ENCODE data around the gene ITCH.
"Not testable (repeated sequence)": the region's sequence is repeated elsewhere in the genome, so short reads cannot be mapped to it uniquely, and the experiment has no call there.

Gene ITCH

DNA sequence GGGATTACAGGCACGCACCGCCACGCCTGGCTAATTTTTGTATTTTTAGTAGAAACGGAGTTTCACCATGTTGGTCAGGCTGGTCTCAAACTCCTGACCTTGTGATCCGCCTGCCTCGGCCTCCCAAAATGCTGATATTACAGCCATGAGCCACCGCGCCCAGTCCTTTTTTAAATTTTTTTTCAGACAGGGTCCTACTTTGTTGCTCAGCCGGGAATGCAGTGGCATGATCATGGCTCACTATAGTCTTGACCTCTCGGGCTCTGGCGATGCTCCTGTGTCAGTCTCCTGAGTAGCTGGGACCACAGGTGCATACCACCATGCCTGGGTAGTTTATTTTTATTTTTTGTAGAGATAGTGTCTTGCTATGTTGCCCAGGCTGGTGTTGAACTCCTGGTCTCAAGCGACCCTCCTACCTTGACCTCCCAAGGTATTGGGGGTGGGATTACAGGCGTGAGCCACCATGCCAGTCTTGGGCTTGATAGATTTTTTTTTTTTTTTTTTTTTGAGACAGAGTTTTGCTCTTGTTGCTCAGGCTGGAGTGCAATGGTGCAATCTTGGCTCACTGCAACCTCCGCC, 19.9 kb downstream of the ITCH start:
- not testable (repeated sequence) for DNase-seq

DNA sequence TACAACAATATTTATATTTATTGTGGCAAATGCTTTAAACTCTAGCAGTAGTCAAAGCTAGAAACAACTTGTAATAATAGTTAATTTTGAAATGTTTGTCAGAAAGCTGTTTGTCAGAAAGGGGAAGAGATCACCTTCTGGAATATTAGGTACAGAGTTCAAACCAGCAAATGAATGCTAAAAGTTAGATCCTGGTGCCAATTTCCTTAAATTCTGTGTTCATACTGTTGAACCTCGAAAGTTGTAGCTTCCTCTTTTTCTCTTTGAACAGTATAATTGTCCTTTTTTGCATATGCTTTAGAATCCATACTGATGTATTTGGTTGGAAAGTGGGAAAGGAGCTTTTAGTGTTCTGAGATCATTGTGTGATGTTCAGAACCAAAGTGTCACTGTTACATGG, 22.4 kb downstream of the ITCH start:
- DNase-seq = peak; percentile 7

GRCh38 chr20:34388000-34388399, 24.9 kb downstream of the ITCH start:
- no peak for DNase-seq

DNA sequence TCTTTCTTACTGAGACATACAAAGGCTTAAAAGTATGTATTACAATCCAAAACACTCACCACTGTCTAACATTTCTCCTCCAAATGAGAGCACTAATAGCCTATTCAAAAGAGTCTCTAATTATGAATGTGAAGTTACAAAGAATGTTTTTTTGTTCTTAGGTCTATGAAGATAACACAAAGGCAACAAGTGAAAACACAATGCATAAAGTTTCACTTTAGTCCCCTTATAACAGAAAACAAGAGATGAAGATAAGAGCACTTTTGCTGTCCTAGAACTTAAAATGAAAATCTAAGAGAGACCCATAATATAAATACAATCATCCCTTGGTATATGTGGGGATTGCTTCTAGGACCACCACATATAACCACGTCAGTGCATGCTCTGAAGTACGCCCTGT, 25.6 kb downstream of the ITCH start:
- no peak for DNase-seq

- no peak for DNase-seq
Observed at GRCh38 chr20:34389206-34389953, 26.3 kb downstream of the ITCH start.

- DNase-seq = no peak
Observed at GRCh38 chr20:34389954-34390555, 27.0 kb downstream of the ITCH start.

DNA sequence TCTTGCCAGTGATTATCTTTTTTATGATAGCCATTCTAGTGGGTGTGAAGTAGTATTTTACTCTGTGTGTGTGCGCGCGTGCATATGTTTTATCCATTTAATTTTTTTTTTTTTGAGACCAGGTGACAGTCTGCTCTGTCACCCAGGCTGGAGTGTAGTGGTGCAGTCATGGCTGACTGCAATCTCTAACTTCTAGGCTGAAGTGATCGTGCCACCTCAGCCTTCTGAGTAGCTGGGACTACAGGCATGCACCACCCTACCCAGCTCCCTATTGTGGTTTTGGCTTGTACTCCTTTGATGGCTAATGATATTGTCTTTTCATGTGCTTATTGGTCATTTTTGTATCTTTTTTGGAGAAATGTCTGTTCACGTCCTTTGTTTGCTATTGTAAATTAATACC, 33.3 kb downstream of the ITCH start:
- DNase-seq = no peak

DNA sequence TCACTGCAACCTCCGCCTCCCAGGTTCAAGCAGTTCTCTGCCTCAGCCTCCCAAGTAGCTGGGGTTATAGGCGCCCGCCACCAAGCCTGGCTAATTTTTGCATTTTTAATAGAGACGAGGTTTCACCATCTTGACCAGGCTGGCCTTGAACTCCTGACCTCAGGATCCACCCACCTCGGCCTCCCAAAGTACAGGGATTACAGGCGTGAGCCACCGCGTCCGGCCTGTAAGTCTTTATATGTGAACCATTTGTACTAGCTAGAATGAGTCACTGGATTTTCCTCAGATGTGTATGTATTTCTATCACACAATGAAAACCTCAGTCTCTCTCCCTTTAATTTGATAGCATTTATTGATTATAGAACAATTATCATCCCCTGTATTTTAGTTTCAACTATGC, 34.0 kb downstream of the ITCH start:
- DNase-seq = no peak

DNA sequence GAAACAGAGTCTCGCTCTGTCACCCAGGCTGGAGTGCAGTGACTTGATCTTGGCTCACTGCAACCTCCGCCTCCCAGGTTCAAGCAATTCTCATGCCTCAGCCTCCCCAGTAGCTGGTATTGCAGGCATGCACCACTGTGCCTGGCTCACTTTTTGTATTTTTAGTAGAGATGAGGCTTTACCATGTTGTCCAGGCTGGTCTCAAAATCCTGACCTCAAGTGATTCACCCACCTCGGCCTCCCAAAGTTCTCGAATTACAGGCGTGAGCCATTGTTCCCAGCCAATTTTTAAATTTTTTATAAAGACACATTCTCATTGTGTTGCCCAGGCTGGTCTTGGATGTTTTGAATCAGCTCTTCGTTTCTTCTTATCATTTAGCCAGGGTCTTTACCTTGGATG, 37.7 kb downstream of the ITCH start:
- DNase-seq = not testable (repeated sequence)

DNA sequence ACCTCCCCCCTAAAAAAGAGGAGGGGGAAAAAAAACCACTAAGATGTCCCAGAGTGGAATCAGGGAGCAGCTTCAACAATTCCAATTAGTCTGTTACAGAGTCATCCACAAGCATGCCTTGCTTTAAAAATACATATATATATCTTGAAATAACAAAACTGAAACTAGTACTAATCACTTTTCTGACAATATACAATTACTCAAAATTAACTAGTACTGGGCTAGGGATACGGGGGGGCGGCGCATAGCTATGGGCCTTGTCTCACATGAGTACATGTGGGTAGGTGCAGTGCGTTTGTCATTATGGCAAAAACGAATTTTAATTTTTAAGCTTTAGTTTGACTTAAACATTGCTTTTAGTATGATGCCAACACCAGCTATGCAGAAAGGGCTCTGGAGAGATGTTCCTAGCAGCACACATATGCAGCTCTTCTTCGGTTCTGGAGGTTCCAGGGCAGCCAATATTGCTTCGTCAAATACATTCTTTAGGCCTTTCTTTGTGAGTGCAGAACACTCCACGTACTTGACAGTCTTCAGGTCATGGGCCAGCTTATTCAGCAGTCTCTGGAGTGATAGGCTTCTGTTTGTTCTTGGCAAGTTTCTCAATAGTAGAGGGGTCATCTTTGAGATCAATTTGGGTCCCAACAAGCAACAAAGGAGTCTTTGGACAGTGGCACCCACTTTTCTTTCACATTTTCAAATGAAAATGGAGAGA, 38.8 kb downstream of the ITCH start:
- DNase-seq = no peak

DNA sequence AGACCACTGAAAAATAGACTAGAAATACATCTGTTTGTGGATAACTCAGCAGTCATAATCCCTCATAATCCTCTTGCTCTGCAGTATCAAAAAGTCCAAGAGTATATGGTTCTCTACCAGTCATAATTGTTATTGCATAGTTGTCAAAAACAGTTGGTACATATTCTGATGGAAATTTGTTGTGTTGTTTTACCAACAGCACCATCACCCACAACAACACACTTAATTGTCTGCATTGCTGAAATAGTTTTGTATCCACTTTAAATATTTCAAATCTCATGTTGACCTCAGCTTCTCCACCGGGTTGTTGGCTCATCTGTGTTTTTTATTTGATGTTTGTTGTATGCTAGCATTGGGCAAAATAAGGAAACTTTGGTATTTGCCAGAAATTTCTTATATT, 39.4 kb downstream of the ITCH start:
- DNase-seq = no peak

- DNase-seq = no peak
Observed at GRCh38 chr20:34403063-34403827, 40.2 kb downstream of the ITCH start.

- no peak for DNase-seq
Observed at GRCh38 chr20:34403908-34404307, 40.8 kb downstream of the ITCH start.

DNA sequence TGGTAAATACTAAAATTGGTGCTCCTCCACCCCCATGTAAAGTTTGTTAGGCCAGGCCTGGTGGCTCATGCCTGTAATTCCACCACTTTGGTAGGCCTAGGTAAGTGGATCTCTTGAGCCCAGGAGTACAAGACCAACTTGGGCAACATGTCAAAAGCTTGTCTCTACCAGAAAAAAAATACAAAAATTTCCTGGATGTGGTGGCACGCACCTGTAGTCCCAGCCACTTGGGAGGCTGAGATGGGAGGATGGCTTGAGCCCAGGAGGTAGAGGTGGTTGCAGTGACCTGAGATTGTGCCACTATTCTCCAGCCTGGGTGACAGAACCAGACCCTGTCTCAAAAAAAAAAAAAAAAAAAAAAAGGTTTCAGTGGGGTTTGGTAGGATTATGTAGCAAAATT, 41.7 kb downstream of the ITCH start:
- DNase-seq = no peak

DNA sequence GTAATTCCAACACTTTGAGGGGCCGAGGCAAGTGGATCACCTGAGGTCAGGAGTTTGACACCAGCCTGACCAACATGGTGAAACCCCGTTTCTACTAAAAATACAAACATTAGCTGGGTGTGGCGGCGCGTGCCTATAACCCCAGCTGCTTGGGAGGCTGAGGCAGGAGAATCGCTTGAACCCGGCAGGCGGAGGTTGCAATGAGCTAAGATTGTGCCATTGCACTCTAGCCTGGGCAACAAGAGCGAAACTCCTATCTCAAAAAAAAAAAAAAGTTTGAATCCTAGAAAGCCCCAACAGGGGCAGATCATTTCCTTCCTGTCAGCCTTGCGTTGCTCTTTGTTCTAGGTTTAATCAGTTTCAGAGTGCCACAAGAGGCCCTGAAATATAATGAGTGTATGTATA, 42.2 kb downstream of the ITCH start:
- DNase-seq = not testable (repeated sequence)

DNA sequence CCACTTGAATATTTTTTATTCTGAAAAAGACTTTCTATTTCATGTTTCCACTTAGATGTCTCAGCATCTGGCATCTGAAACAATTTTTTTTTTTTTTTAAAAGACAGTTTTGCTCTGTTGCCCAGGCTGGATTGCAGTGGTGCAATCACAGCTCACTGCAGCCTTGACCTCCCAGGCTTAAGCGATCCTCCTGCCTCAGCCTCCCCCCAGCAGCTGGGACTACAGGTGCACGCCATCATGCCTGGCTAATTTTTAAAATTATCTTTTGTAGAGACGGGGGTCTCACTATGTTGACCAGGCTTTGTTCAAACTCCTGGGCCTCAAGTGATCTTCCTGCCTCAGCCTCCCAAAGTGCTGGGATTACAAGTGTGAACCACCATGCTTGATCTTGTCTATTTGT, 42.9 kb downstream of the ITCH start:
- DNase-seq = not testable (repeated sequence)

DNA sequence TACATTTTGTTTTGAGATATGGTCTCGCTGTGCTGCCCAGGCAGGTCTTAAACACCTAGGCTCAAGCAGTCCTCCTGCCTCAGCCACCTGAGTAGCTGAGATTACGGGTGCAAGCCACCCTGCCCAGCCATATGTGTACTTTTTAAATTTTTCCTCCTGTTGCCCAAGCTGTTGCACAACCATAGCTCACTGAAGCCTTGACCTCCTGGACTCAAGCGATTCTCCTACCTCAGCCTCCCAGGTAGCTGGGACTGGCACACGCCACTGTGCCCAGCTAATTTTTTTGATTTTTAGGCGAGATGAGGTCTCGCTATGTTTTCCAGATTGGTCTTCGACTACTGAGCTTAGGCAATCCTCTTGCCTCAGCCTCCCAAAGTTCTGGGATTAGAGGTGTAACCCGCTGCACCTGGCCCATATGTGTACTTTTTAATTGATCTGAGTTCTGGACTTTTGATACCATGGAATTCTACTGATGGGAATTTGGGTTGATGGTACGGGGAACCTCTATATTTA, 44.9 kb downstream of the ITCH start:
- no peak for DNase-seq

GRCh38 chr20:34410336-34410735, 47.3 kb downstream of the ITCH start:
- no peak for DNase-seq

- no peak for DNase-seq
Observed at GRCh38 chr20:34412453-34412852, 49.4 kb downstream of the ITCH start.

DNA sequence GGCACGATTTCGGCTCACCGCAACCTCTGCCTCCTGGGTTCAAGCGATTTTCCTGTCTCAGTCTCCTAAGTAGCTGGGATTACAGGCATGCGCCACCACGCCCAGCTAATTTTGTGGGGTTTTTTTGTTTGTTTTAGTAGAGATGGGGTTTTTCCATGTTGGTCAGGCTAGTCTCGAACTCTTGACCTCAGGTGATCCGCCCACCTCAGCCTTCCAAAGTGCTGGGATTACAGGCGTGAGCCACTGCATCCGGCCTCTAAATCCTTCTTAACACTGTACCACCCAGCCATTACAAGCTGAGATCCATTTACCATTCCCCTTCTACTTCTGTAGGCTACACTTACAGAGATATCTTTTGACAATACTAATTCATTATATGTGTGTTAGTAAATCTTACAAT, 51.5 kb downstream of the ITCH start:
- not testable (repeated sequence) for DNase-seq

- no peak for DNase-seq
Observed at GRCh38 chr20:34415079-34415478, 52.0 kb downstream of the ITCH start.

- DNase-seq = no peak
Observed at GRCh38 chr20:34420146-34420545, 57.1 kb downstream of the ITCH start.

- no peak for DNase-seq
Observed at GRCh38 chr20:34420975-34421374, 57.9 kb downstream of the ITCH start.

All from KG1 (cell line).